Activated naive CD8-positive, alpha-beta T cell treated with anti-CD3 and anti-CD28 coated beads, Interleukin-2, amount 10 ng/mL, durations not matched to agents 7 days and 5 days (primary cell): ENCODE measurements around the gene LTBP4. TPM values are rescaled to one million over a fixed set of nuclear protein-coding genes. Genes with fewer than 3 reads are reported as not detected.

Source experiments
- ATAC-seq: fragments of 150-1000 bp; cut with Tn5 transposase; one replicate; pipeline ENCODE4 v1.10.0; 2021; ENCODE audit warnings: low read depth, moderate library complexity
- POLR2A ChIA-PET: fragments of 350-600 bp; sonication (Branson Sonifier 250); formaldehyde crosslinking; loops from one replicate; lab custom pipeline; 2021; ENCODE audit warnings: antibody characterized with exemption; lab: Charles Lee
- DNase-seq: peaks from one replicate; pipeline ENCODE4 v3.0.0; 2021
- H3K27ac Mint-ChIP-seq: one replicate; pipeline ENCODE4 v1.8.0; 2022; ENCODE audit warnings: mild to moderate bottlenecking, mixed read lengths
- H3K27me3 Mint-ChIP-seq: one replicate; pipeline ENCODE4 v1.8.0; 2022; ENCODE audit warnings: mild to moderate bottlenecking, moderate library complexity, mixed read lengths
- H3K36me3 Mint-ChIP-seq: one replicate; pipeline ENCODE4 v1.8.0; 2021; ENCODE audit warnings: mild to moderate bottlenecking, mixed read lengths
- H3K4me1 Mint-ChIP-seq: one replicate; pipeline ENCODE4 v1.8.0; 2021; ENCODE audit warnings: mixed read lengths
- H3K4me3 Mint-ChIP-seq: one replicate; pipeline ENCODE4 v1.8.0; 2022; ENCODE audit warnings: mild to moderate bottlenecking, moderate library complexity, mixed read lengths
- H3K9me3 Mint-ChIP-seq: one replicate; pipeline ENCODE4 v1.8.0; 2021; ENCODE audit warnings: mixed read lengths
- total RNA-seq, 2 experiments: library from RNA; stranded (reverse); gene quantifications; one replicate each; pipeline ENCODE4 v1.2.3, GENCODE V29; 2021

Gene LTBP4
- total RNA-seq, 2 experiments from 2014 or later: 83.3 to 94.0 TPM

DNA sequence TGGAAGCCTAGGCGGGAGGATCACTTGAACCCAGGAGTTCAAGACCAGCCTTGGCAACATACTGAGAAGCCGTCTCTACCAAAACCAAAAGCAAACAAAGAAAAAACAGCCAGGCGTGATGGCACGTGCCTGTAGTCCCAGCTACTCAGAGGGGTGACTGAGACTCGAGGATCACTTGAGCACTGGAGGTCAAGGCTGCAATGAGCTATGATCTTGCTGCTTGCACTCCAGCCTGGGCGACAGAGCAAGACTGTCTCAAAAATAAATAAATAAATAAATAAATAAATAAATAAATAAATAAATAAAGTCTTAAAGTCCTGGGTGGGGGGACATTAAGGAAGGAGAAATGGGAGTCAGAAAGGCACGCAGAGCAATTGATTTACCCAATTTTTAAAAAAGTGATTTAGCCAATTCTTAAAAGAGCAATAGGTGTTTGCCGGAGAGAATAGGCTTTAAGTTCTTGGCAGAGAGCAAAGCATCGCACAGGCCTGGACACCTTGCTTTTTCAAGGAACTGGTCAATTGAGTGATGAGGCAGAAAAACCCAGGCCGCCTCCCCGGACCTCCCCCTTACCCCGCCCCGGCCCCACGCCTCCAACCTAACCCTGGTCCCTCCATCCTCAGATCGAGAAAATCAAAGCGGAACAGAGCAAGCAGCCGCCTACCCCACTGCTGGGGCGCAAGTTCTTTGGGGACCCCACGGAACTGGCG is 34.0 kb upstream of the LTBP4 start:
- DNase-seq (no peak), ATAC-seq (no peak)
- Mint-ChIP-seq H3K27ac (no peak overlapping the region), H3K9me3 (no peaks in the 10 kb centered on the region), H3K36me3 (no peaks in the 10 kb centered on the region), H3K27me3 (peaks cover 44% of the 10 kb centered on the region), H3K4me3 (no peak overlapping the region), H3K4me1 (peaks cover 8% of the 10 kb centered on the region)
- POLR2A ChIA-PET: interaction anchor here (0.7 kb wide), 1 partner anchor 14 kb away, joined by 4 read pairs; no protein-coding TSS in a partner anchor

DNA sequence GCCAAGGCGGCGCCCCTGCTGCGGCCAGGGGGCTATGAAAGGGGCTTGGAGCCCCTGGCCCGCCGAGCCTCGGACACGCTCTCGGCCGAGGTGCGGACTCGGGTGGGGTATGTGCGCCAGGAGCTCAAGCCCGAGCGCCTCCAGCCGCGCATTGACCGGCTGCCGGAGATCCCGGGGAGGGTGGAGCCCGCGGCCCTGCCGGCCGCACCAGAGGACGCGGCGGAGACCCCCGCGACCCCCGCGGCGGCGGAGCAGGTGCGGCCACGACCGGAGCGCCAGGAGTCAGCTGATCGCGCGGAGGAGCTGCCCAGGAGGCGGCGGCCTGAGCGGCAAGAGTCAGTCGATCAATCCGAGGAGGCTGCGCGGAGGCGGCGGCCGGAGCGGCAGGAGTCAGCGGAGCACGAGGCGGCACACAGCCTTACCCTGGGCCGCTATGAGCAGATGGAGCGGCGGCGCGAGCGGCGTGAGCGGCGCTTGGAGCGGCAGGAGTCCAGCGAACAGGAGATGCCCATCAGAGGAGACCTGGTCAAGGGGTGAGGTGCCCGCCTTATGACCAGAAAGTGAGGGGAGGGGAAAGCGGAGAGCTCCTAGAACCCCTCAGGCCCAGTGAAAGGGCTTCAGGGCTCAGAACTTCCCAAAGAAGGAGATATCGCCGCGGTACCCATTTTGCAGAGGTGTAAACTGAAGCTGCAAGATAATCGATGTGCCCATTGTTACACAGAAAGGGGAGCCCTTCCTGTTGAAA is 33.2 kb upstream of the LTBP4 start:
- POLR2A ChIA-PET: interaction anchor here (0.7 kb wide), 1 partner anchor 14 kb away, joined by 4 read pairs; no protein-coding TSS in a partner anchor
- DNase-seq (no peak), ATAC-seq (no peak)
- no peaks in the 10 kb centered on the region for H3K36me3 Mint-ChIP-seq
- no peak overlapping the region for H3K27ac Mint-ChIP-seq
- peaks cover 8% of the 10 kb centered on the region for H3K4me1 Mint-ChIP-seq
- H3K9me3 Mint-ChIP-seq: no peaks in the 10 kb centered on the region
- H3K27me3 Mint-ChIP-seq: peaks cover 44% of the 10 kb centered on the region
- no peak overlapping the region for H3K4me3 Mint-ChIP-seq

DNA sequence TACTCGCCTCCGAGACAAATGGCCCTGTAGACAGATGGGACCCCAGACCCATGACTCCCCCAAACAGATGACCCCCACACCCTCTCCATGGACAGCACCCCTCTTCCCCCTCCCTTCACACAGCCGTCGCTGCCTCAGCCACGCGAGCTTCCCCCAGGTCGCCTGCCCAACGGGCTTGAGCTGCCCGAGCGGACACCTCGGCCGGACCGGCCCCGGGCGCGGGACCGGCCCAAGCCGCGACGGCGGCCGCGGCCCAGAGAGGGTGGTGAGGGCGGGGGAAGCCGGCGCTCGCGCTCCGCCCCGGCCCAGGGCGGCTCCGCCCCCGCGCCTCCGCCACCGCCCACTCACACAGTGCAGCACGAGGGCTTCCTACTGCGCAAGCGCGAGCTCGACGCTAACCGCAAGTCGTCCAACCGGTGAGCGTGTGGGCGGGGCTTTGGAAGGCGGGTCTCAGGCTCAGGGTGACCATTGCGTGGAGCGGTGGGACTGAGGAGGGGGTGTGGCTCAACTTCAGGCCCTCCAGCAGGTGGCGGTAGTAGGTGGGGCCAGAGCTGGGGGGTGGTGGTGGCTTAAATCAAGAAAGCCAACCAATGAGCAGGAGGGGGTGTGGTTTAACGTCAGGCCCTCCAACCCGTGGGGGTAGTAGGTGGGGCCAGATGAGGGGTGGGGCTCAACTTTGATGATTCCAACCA is 30.7 kb upstream of the LTBP4 start:
- DNase-seq (peak; percentile 98), ATAC-seq (peak; percentile 89)
- POLR2A ChIA-PET: interaction anchor here (0.6 to 1.4 kb wide), 7 partner anchors 10 to 736 kb away, joined by 3 to 7 read pairs (median 3); partner anchors contain the start of gene DYRK1B
- Mint-ChIP-seq H3K27me3 (peaks cover 36% of the 10 kb centered on the region), H3K4me3 (peak overlapping the region; percentile 78), H3K4me1 (peaks cover 8% of the 10 kb centered on the region), H3K9me3 (no peaks in the 10 kb centered on the region), H3K36me3 (no peaks in the 10 kb centered on the region), H3K27ac (peak overlapping the region; percentile 83)

DNA sequence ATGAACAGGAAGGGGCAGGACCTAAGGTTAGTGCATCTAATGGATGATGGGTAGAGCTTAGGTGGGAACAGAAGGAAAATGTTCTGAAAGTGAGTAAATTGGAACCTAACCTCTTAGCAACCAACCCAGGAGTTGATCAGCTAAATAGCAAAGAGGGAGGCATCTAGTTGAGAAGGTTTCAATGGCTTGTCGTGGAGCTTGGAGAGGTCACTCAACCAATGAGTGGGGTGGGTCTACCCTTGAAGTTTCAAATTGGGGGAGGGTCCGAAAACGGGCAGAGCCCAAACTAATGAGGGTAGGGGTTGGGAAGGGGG is 30.2 kb upstream of the LTBP4 start:
- Mint-ChIP-seq H3K9me3 (no peaks in the 10 kb centered on the region), H3K27me3 (peaks cover 34% of the 10 kb centered on the region), H3K4me1 (peaks cover 9% of the 10 kb centered on the region), H3K36me3 (no peaks in the 10 kb centered on the region), H3K4me3 (peak overlapping the region; percentile 78), H3K27ac (peak overlapping the region; percentile 83)
- ATAC-seq (no peak), DNase-seq (no peak)
- POLR2A ChIA-PET: interaction anchor here (0.7 to 1.4 kb wide), 6 partner anchors 33 to 737 kb away, joined by 3 to 7 read pairs (median 4); partner anchors contain the start of gene DYRK1B

DNA sequence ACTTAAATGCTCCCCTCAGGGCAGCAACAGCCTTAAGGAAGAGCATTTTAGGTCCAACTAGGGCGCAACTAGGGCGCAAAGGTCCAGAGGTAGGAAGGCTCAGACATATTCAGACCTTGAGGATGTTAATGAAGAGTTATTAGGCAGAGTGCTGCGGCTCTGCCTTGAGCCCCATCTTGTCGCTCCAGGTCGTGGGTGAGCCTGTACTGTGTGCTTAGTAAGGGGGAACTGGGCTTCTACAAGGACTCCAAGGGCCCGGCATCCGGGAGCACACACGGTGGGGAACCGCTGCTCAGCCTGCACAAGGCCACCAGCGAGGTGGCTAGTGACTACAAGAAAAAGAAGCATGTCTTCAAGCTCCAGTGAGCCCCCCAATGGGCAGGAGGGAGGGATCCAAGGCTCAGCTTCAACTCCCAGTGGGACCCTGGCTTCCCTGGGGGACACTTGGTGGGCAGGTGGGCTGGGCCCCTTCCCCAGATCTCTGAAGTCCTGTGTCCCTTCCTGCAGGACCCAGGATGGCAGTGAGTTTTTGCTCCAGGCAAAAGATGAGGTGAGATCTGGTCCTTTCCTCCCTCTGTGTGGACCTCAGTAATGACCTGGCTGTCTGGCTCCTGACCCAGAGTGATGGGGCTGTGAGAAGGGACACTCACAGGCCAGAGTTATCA is 29.2 kb upstream of the LTBP4 start:
- no peaks in the 10 kb centered on the region for H3K9me3 Mint-ChIP-seq
- peaks cover 12% of the 10 kb centered on the region for H3K4me1 Mint-ChIP-seq
- no peak overlapping the region for H3K4me3 Mint-ChIP-seq
- H3K36me3 Mint-ChIP-seq: no peaks in the 10 kb centered on the region
- peaks cover 26% of the 10 kb centered on the region for H3K27me3 Mint-ChIP-seq
- POLR2A ChIA-PET: interaction anchor here (1.1 kb wide), 1 partner anchor 42 kb away, joined by 3 read pairs; no protein-coding TSS in a partner anchor
- ATAC-seq (no peak), DNase-seq (no peak)
- H3K27ac Mint-ChIP-seq: no peak overlapping the region

DNA sequence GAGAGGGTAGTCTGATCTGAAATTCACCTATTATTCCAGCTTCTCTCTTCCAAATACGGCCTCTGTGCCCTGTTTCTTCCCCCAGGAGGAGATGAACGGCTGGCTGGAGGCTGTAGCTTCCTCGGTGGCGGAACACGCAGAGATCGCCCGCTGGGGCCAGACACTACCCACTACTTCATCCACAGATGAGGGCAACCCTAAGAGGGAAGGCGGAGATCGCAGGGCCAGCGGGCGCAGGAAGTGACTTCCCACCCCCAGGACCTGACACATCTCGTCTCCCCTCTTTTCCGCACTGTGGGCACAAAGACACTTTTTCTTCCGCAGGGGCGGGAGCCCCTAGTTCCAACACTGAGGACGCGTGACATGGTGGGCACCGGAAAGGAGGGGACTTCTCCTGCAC is 25.8 kb upstream of the LTBP4 start:
- POLR2A ChIA-PET: interaction anchor here (0.5 to 0.7 kb wide), 3 partner anchors 30 to 67 kb away, joined by 4 read pairs; no protein-coding TSS in a partner anchor
- Mint-ChIP-seq H3K27ac (no peak overlapping the region), H3K4me1 (peaks cover 17% of the 10 kb centered on the region), H3K9me3 (no peaks in the 10 kb centered on the region), H3K27me3 (no peaks in the 10 kb centered on the region), H3K4me3 (no peak overlapping the region), H3K36me3 (peaks cover 5% of the 10 kb centered on the region)
- no peak for ATAC-seq
- no peak for DNase-seq

DNA sequence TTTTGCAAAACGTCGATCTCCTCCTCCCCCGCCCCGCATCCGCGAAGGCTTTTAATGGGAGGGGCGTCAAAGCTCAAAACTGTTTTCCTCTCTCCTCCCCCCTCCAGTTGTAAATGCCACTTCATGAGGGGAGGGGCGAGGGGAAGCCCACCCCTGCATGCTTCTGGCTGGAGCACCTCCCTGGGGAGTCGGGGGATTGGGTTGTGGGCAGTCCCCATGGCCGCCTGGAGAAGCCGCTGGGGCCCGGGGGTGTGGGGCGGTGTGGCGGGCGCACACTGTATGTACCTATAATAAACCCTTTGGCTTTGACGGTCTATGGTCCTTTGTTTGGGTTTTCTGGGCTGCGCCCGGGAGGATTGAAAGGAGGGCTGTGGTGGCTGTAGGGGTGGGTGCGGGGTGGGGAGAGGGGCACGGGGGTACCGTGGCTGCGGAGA is 25.0 kb upstream of the LTBP4 start:
- peak overlapping the region; percentile 83 for H3K27ac Mint-ChIP-seq
- POLR2A ChIA-PET: interaction anchor here (0.7 kb wide), 1 partner anchor 29 kb away, joined by 4 read pairs; no protein-coding TSS in a partner anchor
- ATAC-seq (peak; percentile 48), DNase-seq (peak; percentile 67)
- H3K36me3 Mint-ChIP-seq: peaks cover 5% of the 10 kb centered on the region
- peak overlapping the region; percentile 89 for H3K4me3 Mint-ChIP-seq
- H3K4me1 Mint-ChIP-seq: peaks cover 13% of the 10 kb centered on the region
- no peaks in the 10 kb centered on the region for H3K9me3 Mint-ChIP-seq
- no peaks in the 10 kb centered on the region for H3K27me3 Mint-ChIP-seq

DNA sequence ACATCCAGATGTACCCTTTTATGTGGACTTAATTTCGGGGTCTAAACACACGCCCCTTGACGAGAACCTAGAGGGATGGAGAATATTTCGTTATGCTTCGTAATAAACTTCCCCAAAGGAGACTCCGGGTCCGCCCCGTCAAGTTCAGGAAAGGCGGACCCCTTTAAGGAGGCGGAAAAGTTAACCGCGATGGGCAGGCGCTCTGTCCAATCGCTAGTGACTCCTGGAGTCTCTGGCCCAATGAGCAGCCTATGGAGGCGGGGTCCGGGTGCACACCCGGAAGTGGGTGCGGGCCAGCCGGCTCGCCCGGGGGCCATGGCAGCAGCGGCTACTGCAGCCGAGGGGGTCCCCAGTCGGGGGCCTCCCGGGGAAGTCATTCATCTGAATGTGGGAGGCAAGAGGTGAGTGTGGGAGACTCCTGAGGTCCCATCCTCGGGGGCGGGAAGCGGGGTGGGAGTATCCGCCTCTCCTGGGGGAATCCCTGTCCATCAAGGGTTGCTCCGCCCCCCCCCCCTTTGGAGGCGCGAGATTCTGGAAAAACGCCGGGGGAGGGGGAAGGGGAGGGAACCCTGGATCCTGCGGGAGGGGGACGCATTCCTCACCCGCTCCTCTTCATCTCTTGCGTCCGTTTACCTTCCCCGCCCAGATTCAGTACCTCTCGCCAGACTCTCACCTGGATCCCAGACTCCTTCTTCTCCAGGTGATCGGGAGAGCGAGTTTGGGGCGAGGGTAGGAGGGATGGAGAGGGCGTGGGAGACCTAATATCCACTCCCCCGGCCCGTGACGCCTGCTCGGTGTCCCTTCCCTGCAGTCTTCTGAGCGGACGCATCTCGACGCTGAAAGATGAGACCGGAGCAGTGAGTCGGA is 24.4 kb upstream of the LTBP4 start, which contains the start of gene SHKBP1:
Gene SHKBP1 (plus strand): TSS at position 289 of the 867 bp plus-strand sequence. CDS start 27 bp downstream, at position 316.
- POLR2A ChIA-PET: no interaction called here
- peak within 1 kb of the TSS; percentile 89 for H3K4me3 Mint-ChIP-seq
- peak; percentile 98 for ATAC-seq
- H3K36me3 Mint-ChIP-seq: peaks cover 10% of the 10 kb centered on the region
- peak; percentile 94 for DNase-seq
- no peaks in the 10 kb centered on the region for H3K27me3 Mint-ChIP-seq
- peak within 1 kb of the TSS; percentile 83 for H3K27ac Mint-ChIP-seq
- H3K4me1 Mint-ChIP-seq: peaks cover 13% of the 10 kb centered on the region
- H3K9me3 Mint-ChIP-seq: no peaks in the 10 kb centered on the region

DNA sequence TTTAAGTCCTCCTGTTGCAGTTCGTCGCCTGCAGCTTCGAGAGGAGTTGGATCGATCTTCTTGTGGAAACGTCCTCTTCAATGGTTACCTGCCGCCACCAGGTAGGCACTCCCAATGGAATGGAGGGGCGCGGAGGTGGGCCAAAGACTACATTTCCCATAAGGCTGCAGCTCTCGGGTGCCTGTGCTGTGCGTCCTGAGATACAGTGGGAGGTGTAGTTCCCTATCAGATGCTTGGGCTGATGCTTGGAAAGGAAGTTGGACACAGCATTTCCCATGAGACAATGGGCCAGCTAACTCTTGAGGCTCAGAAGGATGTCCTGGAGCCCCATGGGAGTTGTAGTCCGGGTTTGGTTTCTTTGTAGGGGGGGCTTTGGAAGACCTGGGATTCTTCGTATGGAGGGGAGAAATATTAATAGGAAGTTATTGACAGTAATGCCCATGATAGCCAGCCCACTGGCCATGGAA is 22.7 kb upstream of the LTBP4 start:
- POLR2A ChIA-PET: no interaction called here
- Mint-ChIP-seq H3K36me3 (peaks cover 13% of the 10 kb centered on the region), H3K4me1 (peaks cover 16% of the 10 kb centered on the region), H3K27ac (no peak overlapping the region), H3K4me3 (no peak overlapping the region), H3K9me3 (no peaks in the 10 kb centered on the region), H3K27me3 (no peaks in the 10 kb centered on the region)
- ATAC-seq: no peak
- DNase-seq: no peak

DNA sequence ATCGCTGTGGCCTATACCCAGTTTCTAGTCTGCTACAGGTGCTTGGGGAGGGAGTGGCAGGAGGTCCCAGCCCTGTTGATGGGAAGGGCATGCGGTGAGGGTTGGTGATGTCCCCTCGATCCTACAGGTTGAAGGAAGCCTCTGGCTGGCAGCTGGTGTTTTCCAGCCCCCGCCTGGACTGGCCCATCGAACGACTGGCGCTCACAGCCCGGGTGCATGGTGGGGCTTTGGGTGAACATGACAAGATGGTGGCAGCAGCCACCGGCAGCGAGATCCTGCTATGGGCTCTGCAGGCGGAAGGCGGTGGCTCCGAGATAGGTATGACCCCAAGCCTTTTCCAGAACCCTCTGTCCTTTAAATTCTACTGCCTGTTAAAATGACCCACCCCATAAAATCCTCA is 20.6 kb upstream of the LTBP4 start:
- POLR2A ChIA-PET: no interaction called here
- ATAC-seq: no peak
- Mint-ChIP-seq H3K9me3 (no peaks in the 10 kb centered on the region), H3K4me1 (peaks cover 16% of the 10 kb centered on the region), H3K27me3 (no peaks in the 10 kb centered on the region), H3K27ac (no peak overlapping the region), H3K4me3 (no peak overlapping the region), H3K36me3 (peaks cover 19% of the 10 kb centered on the region)
- DNase-seq: no peak

DNA sequence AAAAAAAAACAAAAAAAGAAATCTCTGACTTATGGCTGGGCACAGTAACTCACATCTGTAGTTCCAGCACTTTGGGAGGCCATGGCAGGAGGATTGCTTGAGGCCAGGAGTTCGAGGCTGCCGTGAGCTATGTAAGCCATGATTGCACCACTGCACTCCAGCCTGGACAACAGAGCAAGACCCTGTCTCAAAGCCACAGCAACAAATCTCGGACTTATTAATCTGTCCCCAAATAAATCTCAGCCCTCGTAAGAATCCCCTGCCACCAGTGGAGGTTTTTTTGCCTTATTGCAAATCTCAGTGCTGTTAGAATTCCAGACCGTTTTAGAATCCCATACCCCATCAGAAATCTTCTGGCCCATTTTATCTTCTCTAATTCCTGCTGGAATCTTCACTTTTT is 19.6 kb upstream of the LTBP4 start:
- peaks cover 24% of the 10 kb centered on the region for H3K36me3 Mint-ChIP-seq
- H3K4me1 Mint-ChIP-seq: peaks cover 18% of the 10 kb centered on the region
- ATAC-seq: no peak
- no peaks in the 10 kb centered on the region for H3K27me3 Mint-ChIP-seq
- POLR2A ChIA-PET: interaction anchor here (0.5 to 1.1 kb wide), 3 partner anchors 14 to 276 kb away, joined by 3 to 4 read pairs (median 4); no protein-coding TSS in a partner anchor
- no peaks in the 10 kb centered on the region for H3K9me3 Mint-ChIP-seq
- DNase-seq: no peak
- H3K4me3 Mint-ChIP-seq: no peak overlapping the region
- H3K27ac Mint-ChIP-seq: no peak overlapping the region

DNA sequence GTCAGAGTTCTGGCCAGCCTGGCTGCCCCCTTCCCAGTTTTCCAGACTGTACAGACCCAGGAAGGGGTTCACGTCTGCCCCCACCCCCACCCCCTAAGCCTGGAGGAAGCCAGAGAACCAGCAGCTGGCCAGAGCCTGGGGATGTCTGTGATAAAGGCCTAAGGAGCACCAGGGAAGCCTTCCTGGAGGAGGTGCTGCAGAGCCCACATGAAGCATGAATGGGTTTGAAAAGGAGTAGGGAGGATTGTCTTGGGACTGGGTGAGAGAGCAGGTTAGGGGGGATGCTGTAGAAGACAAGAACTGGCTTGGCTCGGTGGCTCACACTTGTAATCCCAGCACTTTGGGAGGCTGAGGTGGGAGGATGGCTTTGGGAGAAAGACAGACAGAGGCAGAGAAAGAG is 18.7 kb upstream of the LTBP4 start:
- H3K4me1 Mint-ChIP-seq: peaks cover 20% of the 10 kb centered on the region
- POLR2A ChIA-PET: interaction anchor here (0.6 kb wide), 1 partner anchor 39 kb away, joined by 3 read pairs; no protein-coding TSS in a partner anchor
- H3K27me3 Mint-ChIP-seq: no peaks in the 10 kb centered on the region
- H3K36me3 Mint-ChIP-seq: peaks cover 29% of the 10 kb centered on the region
- no peaks in the 10 kb centered on the region for H3K9me3 Mint-ChIP-seq
- H3K27ac Mint-ChIP-seq: no peak overlapping the region
- no peak for ATAC-seq
- DNase-seq: no peak
- no peak overlapping the region for H3K4me3 Mint-ChIP-seq
